CD4-positive, alpha-beta T cell treated with Interleukin-17A for 4 hours (primary cell): ENCODE results near the gene FLNB.
A peak's percentile ranks its signal among the peaks of the same experiment; 100 is the strongest.

Experiments
- DNase-seq: peaks from one replicate; pipeline ENCODE4 v3.0.0-alpha.2; 2020; ENCODE audit warnings: mixed read lengths

FLNB gene

DNA sequence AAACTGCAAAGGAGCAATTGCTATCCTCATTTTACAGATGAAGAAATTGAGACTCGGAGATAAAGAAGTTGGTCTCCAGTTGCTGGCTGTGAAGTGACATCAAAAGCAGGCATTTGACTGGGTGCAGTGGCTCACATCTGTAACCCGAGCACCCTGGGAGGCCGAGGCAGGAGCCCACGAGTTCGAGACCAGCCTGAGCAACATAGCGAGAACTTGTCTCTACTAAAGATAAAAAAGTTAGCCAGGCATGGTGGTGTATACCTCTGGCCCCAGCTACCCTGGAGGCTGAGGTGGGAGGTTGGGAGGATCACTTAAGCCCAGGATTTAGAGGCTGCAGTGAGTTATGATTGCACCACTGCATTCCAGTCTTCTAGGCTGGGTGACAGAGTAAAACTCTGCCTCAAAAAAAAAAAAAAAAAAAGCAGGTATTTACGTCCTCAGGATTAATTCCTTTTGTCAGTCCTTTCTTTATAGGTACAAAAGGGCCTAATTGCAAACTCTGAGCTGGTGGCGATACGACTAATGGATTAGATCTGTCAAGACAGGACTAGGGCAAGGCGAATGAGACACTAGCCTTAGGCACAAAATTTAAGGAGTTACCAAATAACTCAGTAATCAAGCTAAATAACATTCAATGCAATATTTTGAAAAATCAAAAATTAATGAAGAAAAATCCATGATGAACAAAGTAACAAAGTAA lies 208.4 kb downstream of the FLNB start:
- DNase-seq = no peak

DNA sequence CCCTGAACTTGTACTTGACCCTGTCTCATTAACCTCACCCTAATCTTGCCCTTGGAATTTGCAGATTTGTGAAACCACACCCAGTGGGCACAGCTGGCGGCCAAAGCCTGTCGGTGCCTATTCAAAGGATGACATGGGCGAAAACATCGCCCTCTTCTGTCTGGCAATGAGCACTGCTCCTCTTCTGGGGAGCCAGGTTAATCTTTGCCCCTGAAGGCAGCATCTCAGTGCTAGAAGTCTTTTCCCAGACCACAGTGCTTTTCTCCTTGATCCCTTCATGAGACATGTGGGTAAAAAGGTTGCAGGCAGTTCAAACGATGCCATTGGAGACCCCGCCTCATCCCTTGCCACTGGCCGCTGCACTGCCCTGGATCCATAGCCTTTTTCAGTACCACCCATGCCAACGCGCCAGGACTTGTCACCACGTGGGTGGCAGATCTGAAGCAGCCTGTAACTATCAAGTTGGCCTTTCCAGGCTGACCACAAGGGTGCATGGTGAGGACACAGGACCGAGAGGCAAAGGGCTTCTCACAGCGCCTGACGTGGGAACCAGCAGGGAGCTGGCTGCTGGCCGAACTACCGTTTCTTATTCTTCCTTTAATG lies 209.1 kb downstream of the FLNB start:
- peak; percentile 69 for DNase-seq

DNA sequence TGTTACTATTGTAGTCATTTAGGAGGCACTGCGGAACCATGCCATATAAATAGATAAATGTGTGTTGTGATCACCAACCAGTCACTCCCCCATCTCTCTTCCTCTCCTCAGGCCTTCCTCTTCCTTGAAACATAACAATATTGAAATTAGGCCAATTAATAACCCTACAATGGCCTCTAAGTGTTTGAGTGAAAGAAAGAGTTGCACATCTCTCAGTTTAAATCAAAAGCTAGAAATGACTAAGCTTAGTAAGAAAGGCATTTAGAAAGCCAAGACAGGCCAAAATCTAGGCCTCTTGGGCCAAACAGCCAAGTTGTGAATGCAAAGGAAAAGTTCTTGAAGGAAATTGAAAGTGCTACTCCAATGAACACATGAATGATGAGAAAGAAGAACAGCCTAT lies 210.7 kb downstream of the FLNB start:
- DNase-seq = no peak
